Central memory CD4-positive, alpha-beta T cell (primary cell): Measurements from ENCODE around the gene PACS1.
"Not testable (repeated sequence)": the region's sequence is repeated elsewhere in the genome, so short reads cannot be mapped to it uniquely, and the experiment has no call there.

Experiments
- DNase-seq: peaks from one replicate; pipeline ENCODE4 v3.0.0; 2022

PACS1 gene

DNA sequence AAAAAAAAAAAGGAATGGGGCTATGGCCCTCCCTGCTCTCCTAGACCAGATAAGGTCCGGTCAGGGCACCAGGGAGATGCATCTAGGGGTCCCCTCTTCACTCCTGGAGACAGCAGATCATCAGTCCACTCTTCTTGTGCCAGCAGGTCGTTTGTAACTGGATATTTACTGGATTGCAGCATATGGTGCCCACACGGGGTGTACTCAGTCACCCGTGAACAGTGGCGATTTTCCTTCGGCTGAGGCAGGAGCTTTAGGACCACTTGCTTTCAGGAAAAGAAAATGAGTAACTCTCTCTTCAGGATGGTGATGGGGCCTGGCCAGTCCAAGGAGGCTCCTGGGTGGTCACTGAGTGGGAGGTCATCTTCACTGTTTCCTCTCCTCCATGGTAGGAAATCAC is 160.1 kb downstream of the PACS1 start:
- no peak for DNase-seq

DNA sequence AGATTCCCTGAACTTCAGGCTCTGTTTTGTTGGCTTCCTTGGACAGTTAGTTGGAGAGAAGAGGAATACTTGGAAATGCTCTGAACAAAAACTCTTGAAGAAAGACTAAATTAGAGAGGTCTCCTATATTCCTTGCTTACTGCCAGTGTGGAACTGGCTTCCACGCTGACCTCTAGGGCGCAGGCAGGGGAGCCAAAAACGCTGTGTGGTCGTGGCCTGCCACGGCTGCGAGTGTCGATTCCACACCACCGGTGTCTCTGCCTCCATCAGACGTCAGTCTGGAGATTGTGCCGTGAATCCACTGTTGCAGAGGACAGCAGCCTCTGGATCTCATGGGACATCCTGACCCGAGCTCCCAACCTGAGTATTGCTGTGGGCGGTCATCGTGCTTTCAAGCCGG is 160.9 kb downstream of the PACS1 start:
- DNase-seq = no peak

DNA sequence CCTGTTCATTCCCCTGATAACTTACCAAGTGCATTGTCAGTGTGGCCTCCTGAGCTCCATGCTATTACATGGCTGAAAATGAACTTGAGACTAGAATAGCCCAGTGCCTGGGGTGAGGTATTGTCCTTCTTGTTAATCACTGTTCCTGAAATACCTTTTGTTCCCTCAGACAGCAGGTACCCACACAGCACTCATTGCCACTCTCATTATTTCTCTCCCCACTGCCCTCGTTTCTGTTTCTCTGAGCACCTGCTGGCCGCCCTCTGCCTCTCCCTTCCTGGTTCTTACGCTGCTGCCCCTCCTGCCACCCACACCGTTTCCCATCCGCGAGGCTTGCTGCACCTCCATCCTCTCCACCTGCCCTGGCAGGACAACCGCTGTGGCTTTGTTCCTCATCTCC is 161.5 kb downstream of the PACS1 start:
- no peak for DNase-seq

DNA sequence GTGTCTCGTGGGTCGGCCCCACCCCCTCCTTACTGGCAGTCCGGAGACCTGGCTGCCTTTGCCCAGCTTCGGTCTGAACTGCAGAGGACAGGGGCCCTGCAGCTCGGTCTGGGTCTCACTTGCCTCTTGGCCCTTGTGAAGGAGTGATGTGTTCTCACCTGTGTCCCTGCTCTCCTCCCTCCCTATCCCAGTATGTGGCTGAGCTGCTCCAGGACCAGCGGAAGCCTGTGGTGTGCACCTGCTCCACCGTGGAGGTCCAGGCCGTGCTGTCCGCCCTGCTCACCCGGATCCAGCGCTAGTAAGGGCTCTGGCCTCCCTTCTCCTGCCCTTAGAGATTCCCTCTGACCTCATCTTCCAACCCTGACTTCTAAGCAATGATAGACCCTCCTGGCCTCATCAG is 162.7 kb downstream of the PACS1 start:
- DNase-seq = no peak

DNA sequence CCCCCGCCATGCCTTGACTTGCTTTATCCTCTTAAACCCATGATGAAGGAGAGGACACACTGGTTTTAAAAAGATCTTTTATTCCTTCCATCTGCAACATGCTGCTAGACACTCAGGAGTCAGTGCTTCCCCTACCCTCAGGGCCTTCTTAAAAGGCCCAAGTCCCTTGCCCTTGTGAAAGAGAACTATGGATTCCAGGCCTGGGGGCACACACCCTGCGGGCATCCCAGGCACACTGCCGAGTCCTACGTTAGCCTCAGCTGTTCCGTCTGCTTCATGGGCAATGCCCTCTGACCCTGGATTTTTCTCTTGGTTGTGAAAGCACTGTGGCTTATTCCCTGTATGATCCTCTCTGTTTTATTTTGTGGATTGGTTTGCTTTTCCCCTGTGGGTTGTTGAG is 163.2 kb downstream of the PACS1 start:
- DNase-seq = no peak

DNA sequence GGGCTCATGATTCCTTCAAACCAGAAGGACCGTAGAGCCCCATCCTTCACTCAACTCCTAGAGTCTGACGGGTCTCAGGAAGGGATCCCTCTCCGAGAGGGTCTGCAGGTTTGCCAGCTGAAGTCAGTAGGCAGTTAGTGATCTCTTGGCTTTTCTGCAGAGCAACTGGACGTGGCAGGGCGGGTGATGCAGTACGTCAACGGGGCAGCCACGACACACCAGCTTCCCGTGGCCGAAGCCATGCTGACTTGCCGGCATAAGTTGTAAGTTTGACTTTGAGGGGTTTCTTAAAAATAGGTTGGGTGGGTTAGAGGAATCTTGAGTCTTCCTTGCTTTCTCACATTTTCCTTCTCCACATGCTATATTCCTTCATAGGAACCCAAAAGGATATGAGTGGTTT is 165.1 kb downstream of the PACS1 start:
- no peak for DNase-seq

DNA sequence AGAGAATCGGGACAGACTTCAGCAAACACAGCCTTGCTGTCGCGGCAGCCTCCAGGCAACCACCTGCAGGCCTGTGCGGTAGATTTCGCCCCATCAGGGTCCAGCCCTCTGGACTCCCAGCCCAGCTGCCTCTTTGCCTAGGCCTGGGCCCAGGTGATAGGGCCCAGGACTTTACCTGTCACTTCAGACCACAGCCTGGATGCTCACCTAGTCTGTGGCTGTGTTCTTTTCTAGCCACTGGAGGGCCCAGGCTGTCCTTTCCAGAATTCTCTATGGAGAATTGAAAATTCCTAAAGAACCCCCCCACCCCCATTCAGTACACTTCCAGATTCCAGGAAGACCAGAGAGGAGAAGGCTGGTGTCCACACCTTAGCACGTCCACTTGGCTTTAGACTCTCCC is 167.8 kb downstream of the PACS1 start:
- DNase-seq = no peak

DNA sequence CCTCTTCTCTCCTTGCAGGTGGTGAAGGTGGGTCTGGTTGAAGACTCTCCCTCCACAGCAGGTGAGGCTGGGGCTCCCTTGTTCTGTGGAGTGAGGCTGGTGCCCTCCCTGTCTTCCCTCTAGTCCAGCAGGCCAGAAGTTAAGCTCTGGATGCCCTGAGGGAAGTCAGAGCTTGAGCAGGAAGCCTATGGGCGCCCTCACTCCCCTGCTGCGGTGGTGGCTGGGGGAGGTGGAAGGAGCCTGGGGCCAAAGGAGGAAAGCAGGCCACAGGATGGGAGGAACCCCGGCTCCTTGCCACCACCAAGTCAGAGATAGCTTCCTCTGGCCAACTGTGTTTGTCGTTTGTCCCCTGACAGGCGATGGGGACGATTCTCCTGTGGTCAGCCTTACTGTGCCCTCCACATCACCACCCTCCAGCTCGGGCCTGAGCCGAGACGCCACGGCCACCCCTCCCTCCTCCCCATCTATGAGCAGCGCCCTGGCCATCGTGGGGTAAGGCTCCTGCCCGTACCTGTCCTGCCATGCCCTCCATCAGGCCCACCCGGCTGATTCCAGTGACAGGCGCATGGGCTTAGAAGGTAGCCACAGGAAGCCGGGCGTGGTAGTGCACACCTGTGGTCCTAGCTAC is 168.8 kb downstream of the PACS1 start:
- DNase-seq = no peak

DNA sequence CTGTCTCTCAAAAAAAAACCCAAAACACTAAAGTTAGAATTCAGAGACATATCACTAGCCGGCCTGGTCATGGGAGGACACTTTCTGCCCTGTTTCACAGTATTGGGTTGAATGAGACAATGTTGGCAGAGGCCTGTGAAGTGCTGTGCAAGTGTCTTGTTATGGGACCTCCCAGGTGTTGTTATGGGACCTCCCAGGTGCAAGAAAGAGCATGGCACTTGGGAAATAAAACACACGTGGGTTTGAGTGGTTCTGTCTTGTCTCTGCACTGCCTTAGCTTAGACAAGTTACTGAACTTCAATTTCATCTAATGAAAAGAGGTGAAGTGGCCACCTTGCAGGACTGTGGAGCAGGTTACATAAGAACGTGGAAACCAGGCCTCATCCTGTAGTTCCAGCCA is 169.4 kb downstream of the PACS1 start:
- DNase-seq = no peak

DNA sequence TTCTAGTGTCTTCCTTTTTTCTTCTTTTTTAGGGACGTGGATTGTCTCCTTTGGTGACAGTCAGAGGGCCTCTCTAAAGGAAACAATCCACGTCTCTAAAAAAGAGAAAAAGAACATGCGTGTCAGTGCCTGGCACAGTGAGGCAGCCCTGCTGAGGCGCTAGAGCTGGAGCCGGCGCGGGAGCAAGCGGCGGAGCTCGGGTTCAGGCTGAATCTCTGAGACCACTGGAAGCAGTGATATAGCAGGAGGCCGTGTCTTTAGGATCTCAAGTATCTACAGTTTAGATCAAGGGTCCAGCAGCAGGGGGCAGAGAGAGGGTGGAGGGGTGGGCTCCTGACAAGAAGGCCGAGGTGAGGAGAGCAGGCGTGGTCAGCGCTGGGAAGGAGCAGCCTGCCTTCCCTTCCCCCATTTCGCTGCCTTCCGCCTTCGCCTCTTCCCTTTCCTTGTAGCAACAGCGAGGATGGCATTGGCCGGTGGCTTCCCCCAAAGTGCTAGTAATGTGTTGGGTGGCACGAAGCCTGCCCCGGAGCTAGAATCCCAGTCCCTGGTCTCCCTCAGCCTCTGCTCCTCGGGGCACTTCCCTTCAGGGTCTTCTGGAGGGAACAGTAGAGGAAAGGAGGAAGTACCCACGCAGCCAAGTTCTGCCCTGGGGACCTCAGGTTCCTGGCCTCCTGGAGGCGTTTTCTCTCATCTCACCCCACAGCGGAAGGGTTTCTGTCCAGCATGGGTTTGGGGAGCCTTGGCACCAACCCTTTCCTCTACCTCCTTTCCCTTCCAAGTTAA is 170.1 kb downstream of the PACS1 start:
- no peak for DNase-seq

DNA sequence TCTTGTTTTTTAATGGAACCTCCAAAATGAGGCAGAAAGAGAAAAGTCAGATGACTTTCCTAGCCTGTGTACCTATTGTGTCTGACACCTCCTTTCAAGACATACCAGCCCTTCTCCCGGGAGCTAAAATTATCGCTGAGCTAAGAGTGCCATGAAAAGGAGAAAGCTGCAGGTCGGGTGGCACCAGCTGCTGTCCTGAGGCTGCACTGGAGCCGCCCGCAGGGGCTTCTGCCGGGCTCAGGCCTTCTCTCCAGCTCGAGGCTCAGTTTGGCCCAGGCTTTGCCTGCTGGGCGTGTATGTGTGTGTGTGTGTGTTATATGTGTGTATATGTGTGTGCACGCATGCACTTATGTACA is 170.7 kb downstream of the PACS1 start:
- no peak for DNase-seq

DNA sequence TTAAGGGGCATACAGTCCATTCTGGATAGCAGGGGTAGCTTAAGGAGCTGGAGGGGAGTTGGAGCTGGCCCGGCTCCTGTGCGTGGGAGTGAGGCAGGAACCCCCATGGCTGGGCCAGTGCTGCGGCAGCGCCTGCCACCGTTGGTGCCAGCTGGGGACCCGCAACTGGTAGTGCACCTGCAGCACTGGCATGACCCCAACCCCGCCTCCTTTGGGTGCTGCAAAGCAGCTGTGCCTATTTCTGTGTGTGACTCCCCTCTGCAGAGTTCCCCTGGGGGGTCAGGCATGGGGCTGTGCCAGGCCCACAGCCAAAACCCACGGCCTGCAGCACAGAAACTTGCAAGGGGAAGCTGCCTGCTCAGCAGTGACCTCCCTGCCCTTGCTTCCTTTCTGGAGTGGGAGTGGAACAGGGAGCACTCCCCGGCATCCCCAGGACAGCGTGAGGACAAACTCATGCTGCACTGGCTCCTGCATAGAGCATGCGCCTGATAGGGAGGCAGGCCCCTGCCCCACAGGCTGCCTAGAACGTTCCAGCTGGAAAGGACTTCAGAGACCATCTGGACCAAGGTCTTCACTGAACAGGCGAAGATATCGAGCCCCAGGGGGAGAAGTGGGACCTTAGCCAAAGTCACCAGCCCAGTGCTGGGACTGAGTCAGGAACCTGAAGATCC is 172.2 kb downstream of the PACS1 start:
- DNase-seq = no peak

DNA sequence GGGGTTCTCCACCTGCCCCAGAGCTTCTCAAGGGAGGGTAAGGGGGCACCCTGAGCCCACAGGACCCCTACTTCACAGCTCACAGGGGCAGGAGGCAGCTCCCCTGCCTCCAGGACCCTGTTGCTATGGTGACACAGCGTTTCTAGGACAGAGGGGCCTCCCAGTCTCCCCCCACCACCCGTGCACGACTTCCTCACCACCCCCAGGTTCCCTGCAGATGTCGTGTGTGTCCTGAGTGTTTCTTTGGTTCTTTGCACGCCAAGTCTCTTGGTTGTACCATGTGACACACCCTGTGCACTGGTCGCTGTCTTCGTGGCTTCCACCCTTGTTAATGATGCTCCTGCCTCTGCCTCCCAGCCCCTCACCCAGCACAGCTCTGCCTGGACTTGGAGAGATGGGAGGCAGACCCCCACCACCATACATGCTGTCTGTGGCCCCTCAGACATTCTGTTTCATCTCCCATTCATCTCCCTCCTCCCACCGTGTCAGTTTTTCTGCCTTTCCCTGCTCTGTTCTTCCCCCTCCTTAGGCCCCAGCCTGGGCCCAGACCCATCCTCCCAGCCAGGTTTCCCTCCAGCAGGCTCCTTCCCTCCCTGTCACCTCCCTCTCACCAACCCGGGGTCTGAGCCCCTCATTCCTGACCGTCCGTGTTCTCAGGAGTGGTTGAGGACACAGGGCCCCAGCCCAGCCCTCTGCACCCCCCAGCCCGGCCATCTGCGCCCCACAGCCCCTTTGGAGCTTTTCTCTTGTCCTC is 173.9 kb downstream of the PACS1 start:
- DNase-seq = no peak

DNA sequence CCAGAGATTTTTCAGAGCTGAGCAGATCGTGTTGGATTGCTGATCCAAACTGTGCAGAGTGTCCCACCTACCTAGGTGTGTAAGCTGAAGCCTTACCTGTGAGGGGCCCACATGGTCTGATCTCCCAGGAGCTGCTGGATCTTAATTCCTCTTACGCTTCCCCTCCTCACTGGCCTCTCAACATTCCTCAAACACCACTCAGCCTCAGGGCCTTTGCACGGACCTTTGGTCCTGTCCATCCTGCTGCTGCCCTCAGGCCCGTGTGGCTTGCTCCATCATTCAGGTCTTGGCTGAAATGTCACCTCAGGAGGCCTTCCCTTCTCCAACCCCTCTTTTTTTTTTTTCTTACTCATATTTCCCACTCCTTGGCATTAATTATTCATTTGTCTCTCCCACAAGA is 177.2 kb downstream of the PACS1 start:
- DNase-seq = no peak

DNA sequence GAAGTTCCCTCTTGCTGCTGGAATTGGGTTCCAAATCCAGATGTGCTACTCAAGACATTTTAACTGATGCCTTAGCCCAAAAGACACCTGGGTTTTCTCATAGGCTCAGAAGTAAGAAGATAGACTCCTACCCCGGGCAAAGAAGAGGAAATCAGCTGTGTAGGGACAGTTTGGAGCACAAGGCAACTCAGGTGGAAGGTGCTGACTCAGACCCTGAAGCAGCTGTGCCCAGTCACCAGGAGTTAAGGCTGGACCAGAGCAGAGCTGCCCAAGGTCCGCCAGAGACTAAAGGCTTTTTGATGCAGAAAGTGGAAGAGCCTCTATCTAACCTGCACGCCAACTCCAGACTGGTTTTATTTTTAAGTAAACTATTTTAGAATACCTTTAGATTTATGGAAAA is 177.7 kb downstream of the PACS1 start:
- no peak for DNase-seq

DNA sequence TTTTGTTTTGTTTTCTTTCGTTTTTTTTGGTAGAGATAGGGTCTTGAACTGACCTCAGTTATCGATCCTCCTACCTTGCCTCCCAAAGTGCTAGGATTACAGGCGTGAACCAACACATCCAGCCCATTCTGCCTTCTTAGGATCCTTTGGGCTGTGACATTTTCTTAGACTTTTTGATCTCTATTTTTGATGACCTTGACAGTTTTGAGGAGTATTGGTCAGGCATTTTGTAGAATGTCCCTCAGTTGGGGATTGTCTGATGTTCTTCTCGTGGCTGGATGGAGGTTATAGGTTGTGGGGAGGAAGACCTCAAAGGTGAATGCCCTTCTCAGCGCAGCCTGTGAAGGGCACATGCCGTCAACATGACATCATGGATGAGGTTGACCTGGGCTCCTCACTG is 178.8 kb downstream of the PACS1 start:
- DNase-seq = no peak

DNA sequence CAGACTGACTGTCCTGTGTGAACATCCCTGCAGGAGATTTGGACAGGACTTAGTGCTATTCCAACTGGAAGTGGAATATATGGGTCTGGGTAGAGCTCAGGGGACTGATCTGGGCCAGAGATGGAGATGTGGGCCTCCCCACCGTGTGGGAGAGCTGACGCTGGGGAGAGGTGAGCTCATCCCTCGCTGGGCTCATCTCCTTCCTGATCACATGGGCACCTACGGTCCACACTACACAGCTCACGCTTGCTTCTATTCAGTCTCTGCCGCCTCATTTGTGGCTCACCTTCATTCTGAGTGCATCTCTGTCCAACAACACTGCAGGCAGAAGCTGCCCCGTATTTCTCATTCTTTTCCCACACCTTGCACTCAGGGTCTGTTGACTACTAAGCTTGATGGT is 181.7 kb downstream of the PACS1 start:
- no peak for DNase-seq

DNA sequence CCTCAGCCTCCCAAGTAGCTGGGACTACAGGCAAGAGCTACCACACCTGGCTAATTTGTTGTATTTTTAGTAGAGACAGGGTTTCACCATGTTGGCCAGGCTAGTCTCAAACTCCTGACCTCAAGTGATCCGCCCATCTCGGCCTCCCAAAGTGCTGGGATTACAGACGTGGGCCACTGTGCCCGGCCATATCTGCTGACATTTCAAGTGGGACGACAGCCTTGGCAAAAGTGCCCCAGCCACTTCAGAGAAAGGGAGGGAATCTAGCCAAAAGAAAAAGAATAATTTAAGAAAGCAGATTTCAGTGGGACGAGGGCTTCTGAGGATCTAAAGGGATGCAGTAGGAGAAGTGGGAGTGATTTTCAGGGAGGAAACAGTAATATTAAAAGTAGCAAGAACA is 183.0 kb downstream of the PACS1 start:
- not testable (repeated sequence) for DNase-seq

DNA sequence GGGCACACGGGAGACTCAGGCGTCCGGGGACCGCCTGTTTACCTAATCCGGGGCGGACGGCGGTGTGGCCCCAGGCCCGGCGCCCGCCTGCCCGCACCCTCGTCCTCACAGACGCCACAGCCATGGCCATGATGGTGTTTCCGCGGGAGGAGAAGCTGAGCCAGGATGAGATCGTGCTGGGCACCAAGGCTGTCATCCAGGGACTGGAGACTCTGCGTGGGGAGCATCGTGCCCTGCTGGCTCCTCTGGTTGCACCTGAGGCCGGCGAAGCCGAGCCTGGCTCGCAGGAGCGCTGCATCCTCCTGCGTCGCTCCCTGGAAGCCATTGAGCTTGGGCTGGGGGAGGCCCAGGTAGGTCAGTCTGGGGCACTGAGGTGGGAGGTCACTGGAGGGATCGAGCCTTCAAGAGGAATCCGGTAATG is 188.4 kb downstream of the PACS1 start:
- no peak for DNase-seq

DNA sequence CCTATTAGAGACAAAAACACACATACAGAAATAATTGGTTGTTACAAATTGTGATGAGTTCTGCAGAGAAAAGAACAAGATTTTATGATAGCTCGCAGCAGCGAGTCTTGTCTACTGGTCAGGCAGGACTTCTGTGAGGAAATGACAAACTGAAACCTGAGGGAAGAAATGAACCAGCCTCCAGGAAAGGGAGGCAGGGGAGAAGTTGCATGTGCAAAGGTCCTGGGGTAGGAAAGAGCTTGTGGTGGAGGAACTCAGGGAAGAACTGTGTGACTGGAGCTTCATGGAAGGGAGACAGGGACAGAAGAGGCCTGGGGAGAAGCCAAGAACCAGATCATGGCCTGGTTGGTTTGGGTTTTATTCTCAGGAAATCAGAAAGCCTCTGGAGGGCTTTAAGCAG is 189.2 kb downstream of the PACS1 start:
- no peak for DNase-seq

DNA sequence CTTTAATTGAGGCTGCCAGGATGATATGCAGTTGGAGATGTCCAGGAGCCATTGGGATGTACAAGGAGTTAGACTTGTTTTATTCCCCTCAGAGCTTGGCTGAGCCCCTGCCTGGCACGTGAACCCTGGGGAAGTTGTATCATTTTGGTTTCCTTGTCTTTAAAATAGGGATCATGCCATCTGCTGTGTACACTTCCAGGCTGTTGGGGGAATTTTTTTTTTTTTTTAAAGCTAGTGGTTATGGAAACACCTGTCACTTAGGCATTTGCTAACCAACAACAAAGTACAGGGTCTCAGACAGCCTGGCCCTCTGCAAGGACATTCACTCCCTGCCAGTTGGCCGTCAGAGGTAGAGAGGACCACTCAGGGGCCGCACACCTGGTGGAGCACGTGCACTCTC is 189.9 kb downstream of the PACS1 start:
- DNase-seq = no peak

DNA sequence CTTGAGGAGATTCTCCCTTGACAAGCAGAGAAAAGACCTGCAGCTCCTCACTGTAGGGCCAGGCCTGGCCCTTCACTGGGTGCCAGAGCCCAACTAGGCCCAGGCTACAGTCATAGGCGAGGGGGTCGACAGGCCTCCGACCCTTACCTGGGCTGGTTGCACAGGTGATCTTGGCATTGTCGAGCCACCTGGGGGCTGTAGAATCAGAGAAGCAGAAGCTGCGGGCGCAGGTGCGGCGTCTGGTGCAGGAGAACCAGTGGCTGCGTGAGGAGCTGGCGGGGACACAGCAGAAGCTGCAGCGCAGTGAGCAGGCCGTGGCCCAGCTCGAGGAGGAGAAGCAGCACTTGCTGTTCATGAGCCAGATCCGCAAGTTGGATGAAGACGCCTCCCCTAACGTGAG is 191.5 kb downstream of the PACS1 start:
- no peak for DNase-seq

DNA sequence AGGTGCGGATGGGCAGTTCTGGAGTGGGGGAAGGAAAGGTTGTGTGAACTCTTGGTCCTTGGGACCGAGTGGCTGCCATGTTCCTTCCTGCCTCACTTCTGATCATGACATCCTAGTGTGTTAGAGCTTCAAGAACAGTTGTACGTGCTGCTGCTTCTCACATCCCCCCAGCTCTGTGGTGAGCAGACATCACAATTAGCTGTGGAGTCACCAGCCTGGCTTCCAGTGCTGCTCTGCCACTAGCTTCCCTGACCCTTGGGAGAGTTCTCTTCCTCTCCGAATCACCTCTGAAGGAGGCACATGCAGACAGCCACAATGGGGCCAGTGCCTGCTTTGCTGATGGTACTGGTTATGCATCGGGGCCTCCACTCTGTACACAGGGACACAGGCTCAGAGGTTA is 192.1 kb downstream of the PACS1 start:
- DNase-seq = no peak

DNA sequence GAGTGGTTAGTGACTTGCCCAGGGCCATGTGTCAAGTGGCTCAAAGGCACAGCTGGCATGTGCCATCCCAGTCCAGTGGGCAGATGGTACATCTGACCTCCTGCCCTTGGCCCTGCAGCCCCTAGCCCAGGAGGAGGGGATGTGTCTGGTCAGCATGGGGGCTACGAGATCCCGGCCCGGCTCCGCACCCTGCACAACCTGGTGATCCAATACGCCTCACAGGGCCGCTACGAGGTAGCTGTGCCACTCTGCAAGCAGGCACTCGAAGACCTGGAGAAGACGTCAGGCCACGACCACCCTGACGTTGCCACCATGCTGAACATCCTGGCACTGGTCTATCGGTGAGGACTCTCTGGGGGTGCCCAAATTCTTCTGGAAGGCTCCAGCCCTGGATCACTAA is 192.6 kb downstream of the PACS1 start:
- DNase-seq = no peak
